SK-N-MC (cell line): ENCODE results near the gene STARD13.

Source experiments
- EZH2 ChIP-seq: fragments of 200-600 bp; sonication (generic); IDR thresholded peaks from one replicate; pipeline ENCODE4 v1.6.1; 2017; ENCODE audit warnings: antibody characterized with exemption
- POLR2AphosphoS5 ChIP-seq: IDR thresholded peaks from 2 replicates; pipeline ENCODE4 v1.6.1; 2012; ENCODE audit warnings: mild to moderate bottlenecking, low read depth, low read length, borderline replicate concordance

DNA sequence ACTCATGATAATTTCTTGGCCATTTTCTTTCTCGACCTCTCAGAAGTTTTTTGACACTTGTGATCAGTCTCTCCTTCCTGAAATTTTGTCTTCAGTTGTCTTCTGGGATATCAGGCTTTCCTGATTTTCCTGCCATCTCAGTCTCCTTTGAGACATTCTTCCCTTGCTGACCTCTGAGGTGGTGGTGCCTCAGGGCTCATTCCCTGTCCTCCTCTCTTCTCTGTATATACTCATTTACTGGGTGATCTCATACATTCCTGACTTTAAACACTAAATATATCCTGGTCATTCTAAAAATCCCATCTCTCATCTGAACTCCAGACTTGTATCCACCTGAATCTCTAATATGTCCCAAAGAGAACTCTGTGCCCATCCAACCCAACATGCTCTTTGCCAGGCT is 31.3 kb upstream of the STARD13 start:
- TF ChIP-seq EZH2 (no peak), POLR2AphosphoS5 (no peak)
